HS-5 (cell line): ENCODE results near the gene LMTK3.
A peak's percentile ranks its signal among the peaks of the same experiment; 100 is the strongest.

Experiments used
- DNase-seq: peaks from one replicate; pipeline ENCODE4 v3.0.0-alpha.2; 2012; ENCODE audit warnings: low read depth

Gene LMTK3

GRCh38 chr19:48511800-48512503 is at the start of gene LMTK3:
Gene LMTK3 (minus strand): TSS chr19:48511835. CDS start chr19:48511576, 259 bp downstream.
- DNase-seq: no peak

DNA sequence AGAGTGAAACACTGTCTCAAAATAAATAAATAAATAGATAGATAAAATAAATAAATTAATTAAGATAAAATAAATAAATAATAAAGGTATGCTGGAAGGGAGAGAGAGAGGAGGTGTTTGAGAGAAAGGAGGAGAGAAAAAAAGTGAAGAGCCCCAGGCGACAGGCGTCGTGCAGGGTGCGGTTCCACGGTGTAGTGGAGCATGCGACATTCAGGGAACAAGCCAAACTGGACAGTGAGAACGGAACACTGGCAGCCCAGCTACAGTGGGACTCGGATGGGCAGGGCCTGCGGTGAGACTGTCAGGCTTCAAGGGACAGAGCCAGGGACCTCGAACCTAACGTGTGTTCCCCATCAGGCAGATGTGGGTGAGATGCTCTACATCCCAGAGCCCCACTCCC is 49.8 kb upstream of the LMTK3 start:
- no peak for DNase-seq

DNA sequence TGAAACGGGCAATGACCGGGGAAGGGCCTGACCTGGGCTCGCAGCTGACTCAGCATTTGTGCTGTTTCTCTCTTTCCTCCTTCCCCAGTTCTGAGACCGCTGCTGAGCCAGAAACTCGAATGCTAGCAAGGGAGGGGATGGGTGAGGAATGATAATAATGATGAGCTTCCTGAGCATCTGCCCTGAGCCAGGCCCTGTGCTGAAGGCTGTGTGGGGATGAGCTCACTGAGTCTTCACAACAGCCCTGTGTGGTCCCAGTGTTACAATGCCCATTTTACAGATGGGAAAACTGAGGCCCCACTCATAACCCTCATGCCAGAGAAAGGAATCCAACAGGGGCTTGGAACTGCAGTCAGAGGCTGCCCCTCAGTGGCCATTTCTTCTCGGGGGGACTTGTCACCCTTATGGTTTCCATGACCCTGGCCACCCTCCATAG is 48.5 kb upstream of the LMTK3 start:
- no peak for DNase-seq

DNA sequence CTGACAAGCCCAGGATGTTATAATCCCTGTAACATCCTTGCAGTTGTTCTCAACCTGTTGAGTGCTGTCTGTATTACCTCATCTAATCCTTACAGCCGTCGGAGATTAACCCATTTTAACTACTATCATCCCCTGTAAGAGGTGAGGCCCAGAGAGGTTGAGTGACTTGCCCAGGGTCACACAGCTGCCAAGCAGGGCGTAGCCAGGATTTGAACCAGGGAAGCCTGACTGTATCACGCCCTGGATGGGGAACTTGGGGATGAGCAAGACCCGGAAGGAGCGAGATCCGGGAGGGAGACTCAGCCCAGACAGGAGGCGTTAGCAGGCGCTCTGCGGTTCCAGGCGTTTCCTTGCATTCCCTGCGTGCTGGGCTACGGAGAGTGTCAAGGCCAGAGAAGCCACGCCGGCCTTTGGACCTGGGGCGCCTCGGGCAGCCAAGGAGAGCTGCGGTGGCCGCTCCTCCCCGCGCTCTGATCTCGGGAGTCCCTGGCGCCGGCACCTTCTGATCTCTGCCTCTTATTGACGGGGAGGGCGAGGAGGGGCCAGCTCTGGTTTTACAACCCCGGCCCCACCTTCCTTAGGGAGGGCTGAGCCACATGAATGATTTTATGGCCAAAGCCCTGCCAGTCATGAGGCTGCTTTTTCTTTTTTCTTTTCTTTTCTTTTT is 46.5 kb upstream of the LMTK3 start:
- DNase-seq: no peak

DNA sequence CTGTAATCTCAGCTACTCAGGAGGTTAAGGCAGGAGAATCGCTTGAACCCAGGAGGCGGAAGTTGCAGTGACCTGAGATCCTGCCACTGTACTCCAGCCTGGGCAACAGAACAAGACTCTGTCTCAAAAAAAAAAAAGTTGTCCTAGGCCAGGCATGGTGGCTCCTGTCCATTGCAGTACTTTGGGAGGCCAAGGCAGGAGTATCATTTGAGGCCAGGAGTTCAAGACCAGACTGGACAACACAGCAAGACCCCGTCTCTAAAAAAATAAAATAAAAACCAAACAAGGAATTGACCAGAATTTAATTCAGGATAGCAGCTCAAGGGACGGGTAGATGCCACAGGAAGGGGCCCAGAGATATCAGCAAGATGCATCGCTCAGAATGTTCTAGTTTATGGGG is 45.2 kb upstream of the LMTK3 start:
- no peak for DNase-seq

DNA sequence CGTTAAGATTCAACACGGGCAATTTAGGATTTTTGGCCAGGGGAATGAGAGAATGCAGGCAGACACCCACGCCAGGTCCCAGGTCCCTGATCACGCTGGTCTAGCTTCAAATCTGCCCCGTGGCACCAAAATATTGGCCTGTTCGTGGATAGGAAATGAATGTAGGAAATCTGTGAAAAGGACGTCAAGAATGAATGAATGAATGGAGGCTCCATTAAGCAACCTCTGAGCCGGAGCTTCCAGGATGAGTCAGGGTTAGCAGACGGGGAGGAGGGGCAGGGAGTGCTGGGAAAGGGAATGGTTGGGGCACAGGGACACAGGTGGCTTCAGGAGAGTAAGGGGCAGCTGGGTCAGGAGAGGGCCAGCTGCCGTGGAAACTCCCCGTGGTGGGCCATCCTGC is 44.5 kb upstream of the LMTK3 start:
- no peak for DNase-seq

DNA sequence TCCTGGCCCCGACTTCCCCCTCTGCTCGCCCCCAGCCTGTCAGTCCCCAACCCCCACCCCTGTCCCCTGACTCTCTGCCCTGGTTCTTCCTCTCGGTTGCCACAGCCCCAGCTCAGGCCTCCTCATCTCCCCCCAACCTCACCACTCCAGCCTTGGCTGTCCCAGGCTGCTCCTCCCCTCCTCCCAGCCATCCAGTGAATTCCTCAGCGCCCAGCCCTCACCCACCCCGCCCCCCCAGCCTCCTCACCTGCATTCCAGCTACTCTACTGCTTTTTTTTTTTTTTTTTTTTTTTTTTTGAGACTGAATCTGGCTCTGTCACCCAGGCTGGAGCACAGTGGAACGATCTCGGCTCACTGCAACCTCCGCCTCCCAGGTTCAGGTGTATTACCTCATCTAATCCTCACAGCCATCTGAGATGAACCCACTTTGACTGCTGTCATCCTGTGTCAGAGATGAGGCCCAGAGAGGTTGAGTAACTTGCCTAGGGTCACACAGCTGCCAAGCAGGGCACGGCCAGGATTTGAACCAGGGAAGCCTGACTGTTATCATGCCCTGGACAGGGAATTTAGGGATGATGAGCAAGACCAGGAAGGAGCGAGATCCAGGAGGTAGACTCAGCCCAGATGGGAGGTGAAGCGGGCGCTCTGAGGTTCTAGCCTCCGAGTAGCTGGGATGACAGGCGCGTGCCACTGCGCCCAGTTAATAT is 42.9 kb upstream of the LMTK3 start:
- DNase-seq: no peak

DNA sequence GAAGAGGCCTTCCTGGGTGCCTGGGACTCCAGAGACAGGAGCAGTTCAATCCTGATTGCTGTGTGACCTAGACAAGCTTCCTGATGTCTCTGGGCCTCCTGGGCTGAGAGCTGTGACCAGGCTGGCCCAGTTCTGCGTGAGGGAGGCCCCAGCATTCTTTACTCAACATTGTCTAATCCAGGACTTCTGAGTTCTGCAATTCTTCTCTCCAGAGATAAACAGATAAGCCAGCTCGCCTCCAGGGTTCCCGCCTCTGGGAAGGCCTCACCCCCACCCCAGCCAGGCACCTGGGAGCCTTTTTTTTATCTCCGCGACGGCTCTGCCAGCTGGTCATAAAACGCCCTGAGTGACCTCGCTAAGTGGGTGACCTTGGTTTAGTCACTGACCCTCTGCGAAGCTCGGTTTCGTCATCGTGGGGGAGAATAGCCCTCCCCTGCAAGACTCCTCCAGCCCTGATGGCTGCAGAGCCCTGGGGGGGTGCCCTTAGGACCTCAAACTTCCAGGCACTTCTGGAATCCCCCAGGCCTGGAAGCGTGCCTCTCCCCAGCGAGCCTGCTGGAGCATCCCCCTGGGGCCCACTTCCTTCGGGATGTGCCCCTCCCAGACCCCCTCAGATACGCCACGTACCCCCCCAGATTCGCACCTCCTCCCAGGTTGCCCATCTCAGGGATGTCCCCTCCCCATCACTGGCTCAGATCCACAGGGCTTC is 42.2 kb upstream of the LMTK3 start:
- DNase-seq: peak; percentile 58

DNA sequence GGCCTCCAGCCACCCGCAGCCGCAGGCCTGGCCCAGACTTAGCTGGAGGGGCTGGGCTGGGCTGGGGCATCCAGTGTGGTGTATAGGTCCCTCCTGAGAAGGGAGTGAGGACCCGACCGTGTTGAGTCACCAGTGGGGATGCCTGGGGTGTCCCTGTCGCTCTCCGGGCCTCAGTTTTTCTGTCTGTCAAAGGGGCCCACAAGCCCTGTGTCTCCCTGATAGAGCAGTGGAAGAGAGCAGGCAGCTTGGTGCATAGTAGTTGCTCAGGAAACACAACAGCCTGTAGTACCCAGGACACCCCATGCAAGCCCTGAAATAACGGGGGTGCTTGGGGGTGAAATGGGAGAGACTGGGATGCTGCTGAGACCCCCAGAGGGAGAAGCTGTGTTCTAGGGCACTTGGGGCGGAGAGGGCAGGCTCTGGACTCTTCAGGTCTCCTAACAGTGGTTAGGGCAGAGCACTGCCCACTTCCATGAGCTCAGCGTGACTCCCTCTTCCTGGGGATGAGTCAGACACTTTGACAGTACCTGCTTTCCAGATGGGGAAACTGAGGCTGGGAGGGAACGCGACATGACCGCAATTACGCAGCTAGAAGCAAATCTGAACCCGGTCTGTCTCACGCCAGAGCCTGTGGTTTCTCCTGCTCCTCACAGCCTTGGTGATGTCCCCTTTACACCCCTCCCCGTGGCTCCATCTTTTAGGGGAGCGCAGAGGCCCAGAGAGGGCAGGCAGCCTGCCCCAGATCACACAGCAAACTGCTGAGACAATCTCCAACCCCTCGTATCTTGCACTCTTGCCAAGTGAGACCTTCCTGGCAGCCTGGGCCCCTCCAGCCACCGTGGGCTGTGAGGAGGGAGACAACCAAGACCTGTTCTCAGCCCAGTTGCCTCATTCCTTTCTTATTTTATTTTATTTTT is 41.0 kb upstream of the LMTK3 start:
- DNase-seq: no peak

DNA sequence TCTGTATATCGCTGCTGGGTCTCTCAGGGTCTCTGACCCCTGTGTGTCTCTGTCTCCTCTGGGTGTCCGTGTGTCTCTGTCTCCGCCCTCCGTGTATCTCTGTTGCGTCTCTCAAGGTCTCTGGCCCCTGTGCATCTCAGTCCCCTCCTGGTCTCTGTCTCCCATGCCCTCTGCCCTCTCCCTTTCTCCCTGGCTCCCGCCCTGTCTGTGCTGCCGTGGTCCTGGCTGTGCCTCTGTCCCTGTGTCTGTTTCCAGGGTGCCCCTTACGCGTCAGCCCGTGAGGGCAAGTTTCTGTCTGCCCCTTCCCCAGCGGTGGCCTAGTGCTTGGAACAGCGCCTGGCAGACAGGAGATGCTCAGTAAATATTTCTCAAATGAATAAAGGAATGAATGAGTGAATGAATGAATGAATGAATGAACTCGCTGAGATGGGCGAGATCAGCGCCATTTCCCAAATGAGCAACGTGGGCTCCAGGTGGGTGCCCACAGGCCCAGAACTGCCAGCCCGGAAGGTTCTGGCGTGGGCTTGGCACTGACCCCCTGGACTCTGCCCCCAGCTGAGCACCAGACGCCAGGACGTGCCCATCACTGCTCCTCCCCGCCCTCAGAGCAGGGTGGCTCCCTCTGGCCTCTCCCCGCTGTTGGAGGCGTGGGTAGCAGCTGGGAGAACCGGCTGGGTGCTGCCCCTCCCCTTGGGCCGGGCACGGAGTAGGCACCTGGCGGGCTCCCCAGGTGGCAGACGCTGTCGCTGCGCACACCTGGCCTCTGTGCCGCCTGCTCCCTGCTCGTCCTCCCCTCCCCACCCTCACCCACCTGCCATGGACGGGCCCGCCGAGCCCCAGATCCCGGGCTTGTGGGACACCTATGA is 40.0 kb upstream of the LMTK3 start, which contains the start of gene SULT2B1:
Gene SULT2B1 (plus strand): TSS at position 736 of the 866 bp plus-strand sequence. CDS start 81 bp downstream, at position 817.
- DNase-seq: no peak

GRCh38 chr19:48549380-48549779 is 37.7 kb upstream of the LMTK3 start:
- no peak for DNase-seq

DNA sequence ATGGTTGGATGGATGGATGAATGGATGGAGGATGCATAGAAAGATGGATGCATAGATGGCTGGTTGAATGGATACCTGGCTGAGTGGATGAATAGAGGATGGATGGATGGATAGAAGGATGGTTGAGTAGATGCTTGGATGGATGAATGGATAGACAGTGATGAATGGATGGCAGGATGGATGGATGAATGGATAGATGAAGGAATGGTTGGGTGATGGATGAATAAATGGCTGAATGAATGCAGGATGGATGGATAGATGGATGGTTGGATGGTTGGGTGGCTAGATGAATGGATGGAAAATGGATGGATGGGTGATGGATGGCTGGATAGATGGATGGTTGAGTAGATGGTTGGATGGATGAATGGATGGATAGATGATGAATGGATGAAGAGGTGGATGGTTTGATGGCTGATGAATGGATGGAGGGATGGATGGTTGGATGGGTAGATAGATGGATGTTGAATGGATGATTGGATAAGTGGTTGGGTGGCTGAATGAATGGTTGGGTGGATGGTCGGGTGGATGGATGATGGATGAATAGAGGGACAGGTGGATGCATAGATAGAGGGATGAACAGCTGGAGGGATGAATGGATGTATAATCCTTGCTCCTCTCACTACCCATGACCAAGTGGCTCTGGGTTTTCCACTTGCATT is 36.7 kb upstream of the LMTK3 start:
- no peak for DNase-seq

GRCh38 chr19:48547722-48548121 is 36.1 kb upstream of the LMTK3 start:
- DNase-seq: no peak

- no peak for DNase-seq
Measured at GRCh38 chr19:48544856-48545750, 33.5 kb upstream of the LMTK3 start.

DNA sequence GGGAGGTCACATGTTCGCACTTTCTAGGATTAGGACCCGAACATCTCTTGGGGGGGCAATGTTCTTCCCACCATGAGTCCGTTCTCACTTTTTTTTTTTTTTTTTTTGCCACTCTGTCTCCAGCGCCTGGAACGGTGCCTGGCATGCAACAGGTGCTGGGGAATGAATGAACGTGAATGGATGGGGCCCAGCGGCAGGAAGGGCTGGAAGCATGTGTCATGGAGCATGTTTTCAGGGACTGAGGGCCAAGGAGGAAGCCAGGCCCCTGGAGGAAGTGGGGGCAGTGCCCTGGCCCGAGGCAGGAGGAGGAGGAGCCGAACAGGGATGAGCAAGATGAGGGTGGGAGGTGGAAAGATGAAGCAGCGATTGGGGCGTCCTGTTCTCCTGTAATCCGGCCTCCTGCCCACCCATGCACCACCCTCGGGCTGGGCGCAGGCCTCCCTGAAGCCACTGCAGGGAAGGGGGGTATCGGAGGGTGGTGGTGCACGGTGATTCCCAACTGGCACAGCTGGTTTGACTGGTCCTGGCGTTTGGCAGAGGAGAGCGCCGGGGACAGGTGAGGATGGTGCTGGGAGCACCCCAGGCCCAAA is 31.6 kb upstream of the LMTK3 start:
- DNase-seq: peak; percentile 56

GRCh38 chr19:48541813-48542212 is 30.2 kb upstream of the LMTK3 start:
- no peak for DNase-seq

DNA sequence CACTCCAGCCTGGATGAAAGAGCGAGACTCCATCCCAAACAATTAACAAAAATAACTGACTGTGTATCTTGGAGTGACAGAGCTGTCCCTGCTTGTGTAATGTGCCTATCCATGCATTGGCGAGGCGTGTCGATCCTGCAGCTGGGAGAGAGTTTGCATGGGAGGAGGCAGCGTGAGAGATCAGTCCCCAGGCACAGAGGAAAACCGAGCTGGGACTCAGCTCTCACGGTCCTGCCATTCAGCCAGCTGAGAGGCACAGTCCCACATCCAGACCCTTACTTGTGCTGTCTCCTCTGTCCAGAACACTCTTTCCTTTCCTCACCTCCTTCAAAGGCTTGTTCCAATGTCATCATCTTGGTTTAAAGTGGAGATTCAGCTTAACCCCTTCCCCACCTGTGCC is 28.5 kb upstream of the LMTK3 start:
- no peak for DNase-seq

- DNase-seq: no peak
Measured at GRCh38 chr19:48539503-48540096, 28.0 kb upstream of the LMTK3 start.
